Mesenchymal stem cell (in vitro differentiated cells and primary cell): ENCODE results near the gene ZNF408.

Experiments used
- DNase-seq: peaks from one replicate; pipeline ENCODE4 v3.0.0-alpha.2; 2013
- H2AFZ ChIP-seq: one replicate; pipeline ENCODE4 v1.6.1; 2013; ENCODE audit warnings: low read depth, mild to moderate bottlenecking, control low read depth, inconsistent platforms, low read length, moderate library complexity
- H2AK5ac ChIP-seq: 2 replicates; pipeline ENCODE4 v1.6.1; 2013; ENCODE audit warnings: low read length, moderate library complexity, mild to moderate bottlenecking, inconsistent platforms; ENCODE audit not compliant: severe bottlenecking
- H2BK120ac ChIP-seq: one replicate; pipeline ENCODE4 v1.6.1; 2013; ENCODE audit warnings: low read depth, mild to moderate bottlenecking, inconsistent platforms, low read length, moderate library complexity
- H2BK12ac ChIP-seq, 2 experiments: one replicate each; pipeline ENCODE4 v1.6.1; 2013; ENCODE audit warnings: inconsistent platforms in 2 of 2, low read length in 2 of 2, mild to moderate bottlenecking in 2 of 2, moderate library complexity in 2 of 2, control low read depth in 1 of 2
- H2BK15ac ChIP-seq: one replicate; pipeline ENCODE4 v1.6.1; 2013; ENCODE audit warnings: mild to moderate bottlenecking, low read depth, inconsistent platforms; ENCODE audit not compliant: poor library complexity, severe bottlenecking
- H2BK5ac ChIP-seq: 2 replicates; pipeline ENCODE4 v1.6.1; 2013; ENCODE audit warnings: low read depth, mild to moderate bottlenecking, low read length, control low read depth, inconsistent platforms; ENCODE audit not compliant: poor library complexity, severe bottlenecking
- H3K14ac ChIP-seq, 2 experiments: one replicate each; pipeline ENCODE4 v1.6.1; 2013; ENCODE audit warnings: inconsistent platforms in 2 of 2, low read length in 2 of 2, control low read depth in 1 of 2, mild to moderate bottlenecking in 1 of 2, moderate library complexity in 1 of 2
- H3K18ac ChIP-seq, 2 experiments: one replicate each; pipeline ENCODE4 v1.6.1; 2013; ENCODE audit warnings: inconsistent platforms in 2 of 2, low read length in 2 of 2, control low read depth in 1 of 2, low read depth in 1 of 2, mild to moderate bottlenecking in 1 of 2
- H3K23ac ChIP-seq, 2 experiments: one replicate each; pipeline ENCODE4 v1.6.1; 2013; ENCODE audit warnings: inconsistent platforms in 2 of 2, low read length in 2 of 2, mild to moderate bottlenecking in 2 of 2, moderate library complexity in 2 of 2, control low read depth in 1 of 2
- H3K27ac ChIP-seq: 2 replicates; pipeline ENCODE4 v1.5.1; 2013; ENCODE audit warnings: mild to moderate bottlenecking, moderate library complexity, low read length, control low read depth, inconsistent platforms; ENCODE audit not compliant: poor library complexity, severe bottlenecking
- H3K27me3 ChIP-seq, 2 experiments: 2 replicates each; pipeline versions ENCODE4 v1.6.1 to v1.7.0; 2013; ENCODE audit warnings: low read length in 2 of 2, mild to moderate bottlenecking in 2 of 2, moderate library complexity in 2 of 2, control low read depth in 1 of 2, inconsistent platforms in 1 of 2; ENCODE audit not compliant: control insufficient read depth in 1 of 2, insufficient read depth in 1 of 2
- H3K36me3 ChIP-seq, 2 experiments: 2 replicates each; pipeline versions ENCODE4 v1.6.1 to v1.7.0; 2013; ENCODE audit warnings: low read length in 2 of 2, control low read depth in 1 of 2, inconsistent platforms in 1 of 2, low read depth in 1 of 2, mild to moderate bottlenecking in 1 of 2; ENCODE audit not compliant: insufficient read depth in 2 of 2, control insufficient read depth in 1 of 2
- H3K4ac ChIP-seq, 2 experiments: one replicate each; pipeline ENCODE4 v1.6.1; 2013; ENCODE audit warnings: inconsistent platforms in 2 of 2, low read length in 2 of 2, mild to moderate bottlenecking in 2 of 2, moderate library complexity in 2 of 2, control low read depth in 1 of 2, low read depth in 1 of 2
- H3K4me1 ChIP-seq: 2 replicates; pipeline ENCODE4 v1.6.1; 2013; ENCODE audit warnings: low read depth, low read length, control low read depth; ENCODE audit not compliant: control insufficient read depth, insufficient read depth
- H3K4me2 ChIP-seq: 2 replicates; pipeline ENCODE4 v1.6.1; 2013; ENCODE audit warnings: low read length, mild to moderate bottlenecking, inconsistent platforms; ENCODE audit not compliant: poor library complexity, severe bottlenecking
- H3K4me3 ChIP-seq, 2 experiments: 2 replicates each; pipeline versions ENCODE4 v1.5.1 to v1.7.0; 2013; ENCODE audit warnings: low read length in 2 of 2, mild to moderate bottlenecking in 2 of 2, control low read depth in 1 of 2, low read depth in 1 of 2; ENCODE audit not compliant: insufficient read depth in 1 of 2
- H3K79me1 ChIP-seq: replicated peaks from 2 replicates; pipeline ENCODE4 v1.6.1; 2013; ENCODE audit warnings: mild to moderate bottlenecking, control low read depth, low read length, inconsistent platforms; ENCODE audit not compliant: poor library complexity, severe bottlenecking
- H3K9ac ChIP-seq: 2 replicates; pipeline ENCODE4 v1.7.0; 2013; ENCODE audit warnings: mild to moderate bottlenecking, low read length, moderate library complexity
- H3K9me3 ChIP-seq: 2 replicates; pipeline ENCODE4 v1.7.0; 2013; ENCODE audit warnings: mild to moderate bottlenecking, low read length; ENCODE audit not compliant: control insufficient read depth
- H4K8ac ChIP-seq: one replicate; pipeline ENCODE4 v1.6.1; 2013; ENCODE audit warnings: inconsistent platforms, mild to moderate bottlenecking, low read length, moderate library complexity
- H4K91ac ChIP-seq: one replicate; pipeline ENCODE4 v1.6.1; 2013; ENCODE audit warnings: mild to moderate bottlenecking, low read length, inconsistent platforms
- WGBS: methylation state at CpG from one replicate; pipeline ENCODE4 v1.1.7; 2013; ENCODE audit warnings: mixed read lengths; 5-methylcytosine and 5-hydroxymethylcytosine counted together

The ZNF408 gene

GRCh38 chr11:46664612-46665011 is 36.2 kb upstream of the ZNF408 start:
- Histone ChIP-seq H3K14ac (no peak overlapping the region), H2BK15ac (no peak overlapping the region), H3K23ac (no peak overlapping the region), H4K8ac (no peak overlapping the region), H3K9me3 (no peaks in the 10 kb centered on the region), H4K91ac (no peak overlapping the region), H2BK5ac (no peak overlapping the region), H2AK5ac (no peak overlapping the region), H3K27me3 (no peaks in the 10 kb centered on the region), H3K4me3 (no peak overlapping the region), H2BK120ac (no peak overlapping the region), H2AFZ (no peak overlapping the region), H3K4ac (no peak overlapping the region), H3K36me3 (peaks cover 63 to 78% of the 10 kb centered on the region in 2 experiments), H3K18ac (no peak overlapping the region), H2BK12ac (no peak overlapping the region), H3K4me1 (peaks cover 3% of the 10 kb centered on the region), H3K27ac (no peak overlapping the region), H3K4me2 (no peak overlapping the region), H3K9ac (no peak overlapping the region), H3K79me1 (peaks cover 5% of the 10 kb centered on the region)
- WGBS, result 77% methylated on average over 6 of the region's 6 CpGs
- DNase-seq, result no peak

- H2BK15ac ChIP-seq, result no peak overlapping the region
- no peaks in the 10 kb centered on the region for H3K27me3 ChIP-seq
- H2BK5ac ChIP-seq, result no peak overlapping the region
- H4K8ac ChIP-seq, result no peak overlapping the region
- no peak overlapping the region for H3K4me3 ChIP-seq
- H2AFZ ChIP-seq, result no peak overlapping the region
- WGBS, result 100% methylated on average over 1 of the region's 1 CpG
- no peak overlapping the region for H2BK120ac ChIP-seq
- no peaks in the 10 kb centered on the region for H3K9me3 ChIP-seq
- no peak overlapping the region for H3K14ac ChIP-seq
- no peak for DNase-seq
- H3K79me1 ChIP-seq, result peaks cover 5% of the 10 kb centered on the region
- H3K4me1 ChIP-seq, result peaks cover 3% of the 10 kb centered on the region
- no peak overlapping the region for H3K23ac ChIP-seq
- H4K91ac ChIP-seq, result no peak overlapping the region
- H3K36me3 ChIP-seq, result peaks cover 68 to 83% of the 10 kb centered on the region in 2 experiments
- no peak overlapping the region for H3K18ac ChIP-seq
- no peak overlapping the region for H3K9ac ChIP-seq
- no peak overlapping the region for H3K4me2 ChIP-seq
- no peak overlapping the region for H3K27ac ChIP-seq
- H2AK5ac ChIP-seq, result no peak overlapping the region
- no peak overlapping the region for H3K4ac ChIP-seq
- no peak overlapping the region for H2BK12ac ChIP-seq
Observed at GRCh38 chr11:46665356-46665755, 35.5 kb upstream of the ZNF408 start.

- H2BK15ac ChIP-seq, result no peak overlapping the region
- 68% methylated on average over 4 of the region's 5 CpGs for WGBS
Observed at GRCh38 chr11:46666516-46666915, 34.3 kb upstream of the ZNF408 start.

GRCh38 chr11:46667043-46667481 is 33.8 kb upstream of the ZNF408 start:
- no peak overlapping the region for H4K91ac ChIP-seq
- no peak overlapping the region for H3K18ac ChIP-seq
- H3K9me3 ChIP-seq, result no peaks in the 10 kb centered on the region
- H2AK5ac ChIP-seq, result no peak overlapping the region
- no peak for DNase-seq
- peaks cover 66 to 90% of the 10 kb centered on the region in 2 experiments for H3K36me3 ChIP-seq
- WGBS, result 94% methylated on average over 2 of the region's 2 CpGs
- no peak overlapping the region for H3K23ac ChIP-seq
- no peak overlapping the region for H3K4me2 ChIP-seq
- no peak overlapping the region for H2AFZ ChIP-seq
- H2BK12ac ChIP-seq, result no peak overlapping the region
- no peak overlapping the region for H2BK5ac ChIP-seq
- no peak overlapping the region for H4K8ac ChIP-seq
- H3K4me3 ChIP-seq, result no peak overlapping the region
- H3K4ac ChIP-seq, result no peak overlapping the region
- H2BK15ac ChIP-seq, result no peak overlapping the region
- no peak overlapping the region for H3K14ac ChIP-seq
- peaks cover 1% of the 10 kb centered on the region for H3K4me1 ChIP-seq
- peaks cover 5% of the 10 kb centered on the region for H3K79me1 ChIP-seq
- H2BK120ac ChIP-seq, result no peak overlapping the region
- H3K9ac ChIP-seq, result peak overlapping the region; percentile 20
- H3K27me3 ChIP-seq, result no peaks in the 10 kb centered on the region
- no peak overlapping the region for H3K27ac ChIP-seq

More at GRCh38 chr11:46666516-46666915, 34.3 kb upstream of the ZNF408 start:
- Histone ChIP-seq H2BK5ac (no peak overlapping the region), H3K9me3 (no peaks in the 10 kb centered on the region), H2BK12ac (no peak overlapping the region), H3K4me3 (no peak overlapping the region), H3K4me2 (no peak overlapping the region), H3K79me1 (peaks cover 5% of the 10 kb centered on the region), H3K36me3 (peaks cover 64 to 90% of the 10 kb centered on the region in 2 experiments), H3K23ac (no peak overlapping the region), H3K4me1 (peaks cover 1% of the 10 kb centered on the region), H3K27me3 (no peaks in the 10 kb centered on the region), H3K9ac (peak overlapping the region; percentile 20), H3K4ac (no peak overlapping the region), H4K91ac (no peak overlapping the region), H2BK120ac (no peak overlapping the region), H2AK5ac (no peak overlapping the region), H4K8ac (no peak overlapping the region), H3K27ac (no peak overlapping the region), H3K18ac (no peak overlapping the region), H3K14ac (no peak overlapping the region), H2AFZ (no peak overlapping the region)
- DNase-seq, result no peak
